ENCODE measurements around the gene PRSS8.

- TF ChIP-seq CTCF (IDR thresholded peaks at IDR 0.05), result peak; percentile 71 to 89 (median 76)
- no peak for TF ChIP-seq POLR2A (IDR thresholded peaks at IDR 0.05)
These were observed 29.8 kb downstream of the PRSS8 start for GRCh38 chr16:31105677-31106213.

Data from esophagus squamous epithelium (tissue), 4 donors.